ENCODE measurements around the gene RBM8A. TPM values are rescaled to one million over a fixed set of nuclear protein-coding genes. Genes with fewer than 3 reads are reported as not detected.

Gene RBM8A
- total RNA-seq = 82.0 TPM

DNA sequence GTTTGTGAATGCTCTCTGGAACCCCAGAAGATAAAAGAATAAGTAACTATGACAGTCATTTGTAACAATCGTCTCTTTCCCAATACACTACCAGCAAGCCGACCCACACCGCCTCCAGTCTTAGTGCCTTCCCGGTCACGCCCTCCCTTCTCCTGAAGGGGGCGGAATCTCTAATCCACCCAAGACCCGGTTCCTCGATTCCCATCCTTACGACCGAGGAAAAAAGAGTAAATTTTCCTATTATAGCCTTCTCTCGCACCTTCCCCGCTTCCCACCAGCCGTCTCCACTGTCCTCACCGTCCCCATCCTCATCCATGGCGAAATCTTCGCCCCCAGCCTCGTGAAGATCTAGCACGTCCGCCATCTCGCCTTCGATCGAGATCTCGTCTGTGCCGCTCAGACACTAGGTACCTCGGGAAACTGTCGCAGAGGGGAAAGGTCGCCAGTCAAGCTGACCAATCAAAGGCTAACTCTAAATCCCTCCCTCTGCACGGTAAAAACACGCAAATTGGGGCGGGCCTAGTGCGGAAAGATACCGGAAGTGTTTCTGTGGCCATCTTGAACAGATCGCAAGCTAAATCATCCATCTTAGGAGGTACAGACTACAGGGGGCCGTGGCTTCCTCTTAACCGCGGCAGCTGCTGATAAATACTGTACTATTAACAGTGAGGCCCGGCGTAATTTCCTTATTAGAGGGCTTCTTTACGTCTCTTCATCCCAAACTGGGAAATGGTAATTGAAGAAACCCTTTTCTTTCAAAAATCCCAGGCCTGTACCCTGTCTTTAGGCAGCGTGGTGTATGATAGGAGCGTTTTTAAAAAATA is at the start of gene RBM8A:
RBM8A (minus strand) TSS at position 422 of the 824 bp plus-strand sequence; CDS start at position 364, 58 bp downstream.
- peak; percentile 99 for DNase-seq

DNA sequence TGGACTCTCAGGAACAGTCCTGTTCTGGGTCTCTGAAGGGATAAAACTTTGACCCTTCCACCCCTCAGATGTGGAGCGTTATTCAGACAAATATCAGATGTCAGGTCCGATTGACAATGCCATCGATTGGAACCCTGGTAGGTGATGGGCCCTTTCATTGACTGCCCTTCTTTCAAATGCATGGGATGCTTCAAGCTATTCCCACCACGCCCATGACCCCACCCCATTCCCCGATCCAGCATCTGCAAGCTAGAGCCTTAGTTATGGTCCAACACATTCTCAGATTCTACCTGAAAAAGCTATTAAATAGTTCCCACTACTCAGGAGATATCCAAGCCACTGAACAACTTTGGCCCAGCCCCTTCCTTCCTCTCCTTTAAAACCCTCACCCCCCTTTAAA is 49.7 kb upstream of the RBM8A start:
- DNase-seq = no peak

DNA sequence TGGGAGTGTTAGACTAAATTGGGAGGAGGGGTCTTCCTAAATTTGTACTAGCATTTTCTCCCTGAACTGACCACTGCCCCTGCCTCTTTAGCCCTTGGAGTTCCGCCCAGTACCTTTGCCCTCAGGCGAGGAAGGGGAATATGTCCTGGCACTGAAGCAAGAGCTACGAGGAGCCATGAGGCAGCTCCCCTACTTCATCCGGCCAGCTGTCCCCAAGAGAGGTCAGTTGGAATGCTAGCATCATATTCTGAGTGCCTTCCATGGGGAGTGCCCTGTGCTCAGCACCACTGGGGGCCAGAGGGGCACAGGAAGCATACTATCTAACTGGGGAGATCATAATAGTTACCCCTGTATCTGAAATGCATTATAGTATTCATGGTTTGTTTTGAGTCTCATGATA is 47.9 kb upstream of the RBM8A start:
- no peak for DNase-seq

DNA sequence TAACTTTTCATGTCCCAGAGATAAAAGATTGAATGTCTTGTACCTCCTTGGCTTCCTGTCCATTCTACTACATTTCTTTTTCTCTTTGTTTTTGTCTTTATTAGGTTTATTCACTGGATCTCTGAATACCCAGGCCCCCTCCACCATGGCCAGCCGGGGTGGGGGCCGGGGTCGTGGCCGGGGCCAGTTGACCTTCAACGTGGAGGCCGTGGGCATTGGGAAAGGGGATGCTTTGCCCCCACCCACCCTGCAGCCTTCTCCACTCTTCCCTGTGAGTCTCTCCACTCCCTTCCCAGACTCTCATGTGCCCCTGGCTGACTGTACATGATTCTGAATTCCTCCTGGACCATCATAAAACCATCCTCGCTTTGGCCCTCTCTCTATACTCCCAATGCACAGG is 47.4 kb upstream of the RBM8A start:
- no peak for DNase-seq

DNA sequence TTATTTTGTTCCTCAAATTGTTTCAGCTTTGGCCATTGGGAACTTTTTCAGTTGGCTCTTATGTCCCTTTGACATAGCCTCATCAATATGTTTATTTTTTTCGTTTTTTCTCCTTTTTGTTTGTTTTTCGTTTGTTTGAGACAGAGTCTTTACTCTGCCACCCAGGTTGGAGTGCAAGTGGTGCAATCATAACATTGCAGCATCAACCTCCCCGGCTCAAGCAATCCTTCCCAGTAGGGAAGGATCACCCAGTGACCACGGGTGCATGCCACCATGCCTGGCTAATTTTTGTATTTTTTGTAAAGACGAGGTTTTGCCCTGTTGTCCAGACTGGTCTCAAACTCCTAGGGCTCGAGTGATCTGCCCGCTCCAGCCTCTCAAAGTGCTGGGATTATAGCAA is 45.3 kb upstream of the RBM8A start:
- no peak for DNase-seq

DNA sequence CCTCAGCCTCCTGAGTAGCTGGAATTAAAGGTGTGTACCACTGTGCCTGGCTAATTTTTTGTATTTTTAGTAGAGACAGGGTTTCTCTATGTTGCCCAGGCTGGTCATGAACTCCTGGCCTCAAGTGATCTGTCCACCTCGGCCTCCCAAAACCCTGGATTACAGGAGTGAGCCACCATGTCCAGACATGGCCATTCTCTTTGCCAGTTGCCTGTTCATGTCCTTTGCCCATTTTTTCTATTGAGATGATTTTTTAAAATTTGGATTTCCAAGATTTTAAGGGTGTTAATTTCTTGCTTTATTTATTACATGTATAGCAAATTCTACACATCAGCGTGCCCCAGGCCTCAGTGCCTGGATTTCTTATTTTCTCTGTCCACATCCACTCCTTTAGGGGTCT is 40.0 kb upstream of the RBM8A start:
- DNase-seq = no peak

DNA sequence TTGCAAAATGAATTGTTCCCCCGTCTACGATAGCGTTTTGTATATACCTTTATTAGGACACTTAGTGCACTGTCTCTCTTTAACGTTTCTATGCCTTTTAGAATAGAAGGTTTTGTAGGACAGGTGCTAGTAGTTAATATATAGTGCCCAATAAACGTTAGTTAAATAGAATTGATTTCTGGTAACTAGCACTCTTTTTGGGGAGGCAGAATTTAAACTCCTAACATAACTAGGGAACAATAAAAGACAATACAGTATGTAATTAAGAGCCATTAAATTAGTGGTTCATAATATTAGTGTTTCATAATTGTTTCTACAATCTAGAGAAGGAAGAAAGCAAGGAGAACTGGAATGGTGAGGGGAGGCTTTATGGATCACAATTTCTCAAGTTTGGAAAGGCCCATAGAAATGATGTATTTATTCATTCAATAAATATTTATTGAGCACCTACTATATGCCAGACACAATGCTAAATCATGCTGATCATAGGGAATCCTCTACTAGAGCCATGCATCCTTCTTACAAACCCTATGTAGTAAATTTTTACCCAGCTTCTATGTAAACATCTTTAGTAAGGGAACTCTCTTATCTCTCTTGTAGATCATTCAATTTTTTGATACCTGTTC is 37.9 kb upstream of the RBM8A start:
- DNase-seq = no peak

DNA sequence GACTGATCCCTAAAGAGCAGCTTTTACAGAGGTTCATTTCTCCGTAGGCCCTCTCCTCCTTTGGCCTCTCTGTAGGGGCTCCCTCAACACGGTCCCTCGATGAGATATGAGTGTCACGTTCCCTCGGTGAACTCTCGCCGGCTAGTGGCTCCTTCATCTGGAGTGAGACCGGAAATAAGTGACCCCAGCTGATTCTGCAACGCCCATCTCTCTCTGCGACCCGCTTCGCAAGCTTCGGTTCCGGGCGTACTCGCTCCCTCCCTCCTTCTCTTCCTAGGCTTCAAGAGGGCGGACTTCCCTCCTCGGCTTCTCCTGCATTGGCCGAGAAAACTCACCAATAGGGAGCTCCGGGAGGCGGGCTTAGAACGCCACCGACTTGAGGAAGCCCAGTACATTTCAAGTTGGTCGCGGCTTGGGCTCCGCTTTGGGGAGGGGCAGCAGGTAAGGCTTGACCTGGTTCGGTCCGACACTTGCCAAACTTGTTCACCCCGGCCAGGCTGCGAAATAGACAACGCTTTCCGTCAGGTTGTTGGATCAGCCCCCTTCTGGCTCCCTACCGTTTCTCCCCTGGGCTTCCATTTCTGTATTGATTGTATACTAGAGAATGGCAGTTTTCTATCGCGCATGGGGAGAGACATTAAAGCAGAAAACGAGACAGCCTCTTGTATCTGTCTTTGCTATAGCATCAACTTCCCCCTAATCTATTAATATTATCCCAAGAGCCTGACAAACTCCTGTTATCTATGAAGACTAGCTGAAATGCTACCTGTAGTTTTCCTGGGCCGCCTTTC is 37.2 kb upstream of the RBM8A start, which contains the start of the genes ANKRD34A and POLR3GL:
ANKRD34A (minus strand) TSS at position 248 of the 791 bp plus-strand sequence. CDS start 2,816 bp downstream, outside the sequence.
POLR3GL (plus strand) TSS at position 363 of the 791 bp plus-strand sequence. CDS start 10,176 bp downstream, outside the sequence.
- DNase-seq = peak; percentile 90

DNA sequence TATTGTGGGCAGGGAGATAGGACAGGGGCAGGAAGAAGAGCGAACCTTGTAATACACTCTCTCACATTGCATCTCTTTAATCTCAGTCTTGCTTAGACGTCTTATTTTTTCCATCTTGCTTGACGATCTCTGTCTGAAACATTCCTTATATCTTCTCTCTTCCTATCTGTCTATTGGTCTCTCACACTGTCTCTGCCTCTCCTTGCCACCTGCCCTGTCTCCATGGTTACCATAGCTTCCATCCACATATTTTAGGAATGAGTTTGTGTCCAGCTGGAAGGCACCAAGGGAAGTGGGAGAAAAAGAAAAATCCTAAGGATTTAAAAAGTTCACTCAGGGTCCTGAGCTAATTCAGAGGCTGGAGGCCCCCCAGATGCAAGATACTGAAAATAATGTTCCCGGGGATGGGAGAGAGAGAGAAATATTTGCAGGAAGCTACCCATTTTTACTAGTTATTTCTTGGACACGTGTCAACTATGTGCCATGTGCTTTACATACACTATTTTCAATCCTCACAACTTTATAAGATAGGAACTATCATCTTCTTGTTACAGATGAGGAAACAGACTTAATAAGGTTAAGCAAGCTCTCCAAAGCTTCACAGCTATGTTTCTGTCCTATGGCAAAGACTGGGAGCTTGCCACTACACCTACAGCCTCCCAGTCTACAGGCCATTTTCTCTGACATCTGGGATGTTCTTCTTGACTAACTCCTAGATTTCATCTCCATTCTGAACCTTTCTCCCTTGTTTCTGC is 36.2 kb upstream of the RBM8A start:
- DNase-seq = no peak

DNA sequence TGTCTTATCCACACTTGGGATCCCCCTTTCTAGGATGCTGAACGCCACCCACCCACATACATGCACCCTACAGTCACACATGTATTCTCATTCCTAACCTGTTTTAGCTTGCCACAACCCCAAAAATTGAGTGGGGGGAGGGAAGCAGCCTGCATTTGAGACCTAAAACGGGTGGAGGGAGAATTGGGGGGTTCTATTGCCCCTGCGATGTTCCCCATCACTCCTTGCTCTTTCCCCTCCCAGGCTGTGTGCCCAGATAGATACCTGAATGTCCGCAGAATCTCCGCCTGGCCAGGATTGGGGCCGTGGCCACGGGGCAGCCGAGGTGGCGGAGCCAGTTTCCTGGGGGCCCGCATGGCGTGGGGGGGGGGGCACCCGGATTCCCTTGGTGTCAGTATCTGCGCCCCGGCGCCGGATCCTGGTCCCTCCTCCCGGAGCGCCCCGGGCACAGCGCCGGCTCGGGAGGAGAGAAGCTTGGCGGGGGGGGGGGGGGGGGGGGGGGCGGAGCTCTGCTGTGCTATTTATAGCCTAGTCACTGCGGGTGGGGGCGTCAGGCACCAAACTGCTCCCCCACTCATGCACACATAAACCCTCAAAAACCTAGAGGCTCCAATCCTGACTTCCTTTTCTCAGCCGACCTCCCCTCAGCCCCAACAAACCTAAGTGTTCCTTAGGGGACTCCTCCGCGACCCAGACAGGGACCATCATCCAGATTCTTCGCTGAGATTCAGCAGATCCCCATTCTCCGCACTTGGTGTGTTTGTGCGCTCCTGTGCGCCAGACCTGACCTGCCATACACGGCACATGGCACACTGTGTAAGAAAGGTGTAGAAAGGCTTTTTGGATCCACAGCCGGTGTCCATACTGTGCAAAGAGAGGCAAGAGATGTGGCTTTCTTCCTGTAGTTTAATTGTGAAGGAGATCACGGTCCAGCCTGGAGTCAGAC is 35.1 kb upstream of the RBM8A start:
- no peak for DNase-seq

DNA sequence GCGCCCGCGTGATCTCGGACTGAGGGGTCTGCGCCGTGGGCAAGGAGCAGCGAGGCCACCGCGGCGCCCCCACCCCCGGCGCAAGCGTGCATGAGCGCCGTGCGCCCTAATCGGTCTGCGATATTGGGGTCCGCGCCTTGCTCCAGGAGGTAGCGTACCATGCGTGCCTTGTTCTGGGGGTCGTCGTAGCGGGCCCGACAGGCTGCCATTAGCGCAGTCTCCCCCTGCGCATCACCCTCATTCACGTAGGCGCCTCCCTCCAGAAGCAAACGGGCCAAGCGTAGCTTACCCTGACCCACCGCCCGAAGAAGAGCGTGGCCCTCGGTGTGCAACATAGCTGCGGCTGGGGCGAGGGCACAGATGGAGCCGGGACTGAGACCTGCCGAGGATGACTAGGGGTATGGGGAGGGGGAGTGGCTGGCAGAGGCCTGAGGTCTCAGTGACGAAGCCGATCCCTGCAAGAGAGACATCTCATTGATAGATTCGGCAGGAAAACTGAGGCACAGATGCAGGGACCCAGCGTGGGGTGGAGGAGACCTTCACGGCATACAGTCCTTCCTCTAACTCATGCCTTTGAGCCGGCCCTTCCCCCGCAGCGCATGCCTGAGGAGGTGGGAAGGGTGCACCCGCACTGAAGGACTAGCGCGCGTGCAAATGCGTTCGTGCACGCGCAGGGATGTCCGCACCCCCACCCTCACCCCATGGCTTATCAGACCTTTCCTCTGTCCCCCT is 34.3 kb upstream of the RBM8A start:
- DNase-seq = no peak

DNA sequence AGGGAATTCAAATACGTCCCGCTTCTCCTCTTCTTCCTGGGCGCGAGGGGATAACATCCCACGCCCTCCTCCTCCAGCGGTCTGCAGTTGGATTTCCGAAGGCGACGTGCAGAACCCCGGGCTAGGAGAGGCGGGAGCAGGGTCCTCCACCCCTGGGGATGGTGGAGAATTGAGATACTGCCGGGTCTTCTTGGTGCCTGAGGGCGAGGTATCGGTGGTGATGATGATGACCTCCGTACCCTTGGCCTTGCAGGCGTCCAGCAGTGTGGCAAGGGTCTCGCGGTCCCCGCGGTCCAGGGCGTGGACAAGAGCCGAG is 33.8 kb upstream of the RBM8A start:
- no peak for DNase-seq

DNA sequence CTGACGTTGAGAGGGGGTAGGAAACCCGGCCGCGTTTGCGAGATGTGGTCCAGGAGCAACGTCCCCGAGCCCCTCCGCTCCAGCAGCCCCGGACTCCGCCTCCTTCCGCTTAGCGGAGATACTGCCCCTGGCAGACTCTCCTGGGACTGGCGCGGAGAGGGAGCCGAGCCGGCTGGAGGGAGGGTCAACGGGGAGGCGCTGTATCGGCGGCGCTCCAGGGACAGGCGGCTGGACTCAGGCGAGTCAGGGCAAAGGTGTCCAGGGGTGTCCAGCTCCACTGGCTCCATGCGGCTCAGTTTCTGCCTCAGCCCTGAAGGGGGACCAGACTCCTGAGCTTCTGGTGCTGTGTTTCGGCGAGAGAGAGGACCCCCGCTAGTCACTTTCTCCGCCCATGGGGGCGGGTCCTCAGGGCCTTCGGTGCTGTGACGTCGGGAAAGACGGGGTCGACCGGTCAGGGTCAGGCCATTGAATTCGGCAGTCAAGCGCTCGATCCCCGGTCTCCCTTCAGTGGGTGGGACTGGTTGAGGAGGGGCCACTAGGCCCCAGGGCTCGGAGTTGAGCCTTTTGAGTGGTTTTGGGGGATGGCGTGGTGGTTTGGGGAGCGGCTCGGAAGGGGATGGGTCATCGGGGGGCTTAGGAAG is 33.3 kb upstream of the RBM8A start:
- peak; percentile 35 for DNase-seq

DNA sequence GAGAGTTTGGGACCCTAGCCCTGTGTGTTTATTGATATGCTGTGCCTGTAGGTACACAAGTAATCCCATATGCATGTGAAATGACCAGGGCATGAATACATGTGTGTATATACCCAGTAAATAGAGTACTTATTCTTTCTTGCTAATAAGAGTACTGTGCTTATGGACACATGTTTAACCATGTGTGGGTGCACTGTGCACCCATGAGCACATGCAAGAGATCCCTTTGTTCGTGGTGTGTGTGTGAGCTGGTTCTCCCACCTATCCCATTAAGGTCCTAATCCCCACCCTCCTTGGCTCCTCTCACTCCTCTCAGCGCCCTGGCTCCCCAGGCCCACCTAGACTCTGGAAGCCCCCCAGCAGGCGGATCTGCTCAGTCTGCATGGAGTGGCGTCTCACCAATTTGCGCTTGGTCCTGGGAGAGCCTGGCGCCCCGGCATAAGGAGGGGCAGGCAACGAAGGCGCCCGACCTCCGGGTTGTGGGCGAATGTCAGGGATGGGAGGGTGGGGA is 32.7 kb upstream of the RBM8A start:
- DNase-seq = no peak

DNA sequence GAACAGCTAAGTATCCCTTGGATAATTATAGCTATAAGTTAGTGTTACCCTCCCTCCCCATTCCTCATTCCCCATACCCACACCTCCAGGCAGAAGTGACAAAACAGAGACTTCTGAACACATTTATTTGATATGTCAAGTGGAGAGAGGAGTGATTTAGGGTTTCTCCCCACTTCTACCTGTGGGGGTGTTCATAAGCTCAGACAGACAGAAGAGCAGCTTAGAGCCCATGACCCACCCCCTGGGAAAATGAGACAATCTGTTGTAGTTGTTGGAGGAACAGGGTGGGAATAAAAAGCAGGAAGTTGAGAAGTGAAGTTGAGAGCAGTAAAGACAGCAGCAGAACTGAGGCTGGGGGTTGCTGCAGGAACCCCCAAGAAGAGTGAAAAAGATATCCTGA is 32.0 kb upstream of the RBM8A start:
- no peak for DNase-seq

DNA sequence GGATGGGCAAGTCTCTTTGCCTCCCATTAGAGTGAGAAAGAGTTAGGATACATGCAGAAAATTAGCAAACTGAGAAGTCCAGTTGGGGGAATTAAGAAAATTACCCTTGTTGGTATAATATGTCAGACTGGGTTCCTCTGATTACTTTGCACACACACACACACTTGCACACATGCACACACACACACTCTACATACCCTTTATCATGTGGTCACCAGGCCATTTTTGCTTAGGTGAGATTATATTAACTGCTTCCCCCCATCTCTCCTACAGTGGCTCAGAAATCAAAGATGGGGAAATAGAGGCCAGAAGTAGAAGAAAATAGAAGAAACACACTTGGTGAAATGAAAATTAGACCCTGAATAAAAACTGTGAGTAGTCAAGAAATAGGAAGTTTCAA is 31.4 kb upstream of the RBM8A start:
- DNase-seq = no peak

DNA sequence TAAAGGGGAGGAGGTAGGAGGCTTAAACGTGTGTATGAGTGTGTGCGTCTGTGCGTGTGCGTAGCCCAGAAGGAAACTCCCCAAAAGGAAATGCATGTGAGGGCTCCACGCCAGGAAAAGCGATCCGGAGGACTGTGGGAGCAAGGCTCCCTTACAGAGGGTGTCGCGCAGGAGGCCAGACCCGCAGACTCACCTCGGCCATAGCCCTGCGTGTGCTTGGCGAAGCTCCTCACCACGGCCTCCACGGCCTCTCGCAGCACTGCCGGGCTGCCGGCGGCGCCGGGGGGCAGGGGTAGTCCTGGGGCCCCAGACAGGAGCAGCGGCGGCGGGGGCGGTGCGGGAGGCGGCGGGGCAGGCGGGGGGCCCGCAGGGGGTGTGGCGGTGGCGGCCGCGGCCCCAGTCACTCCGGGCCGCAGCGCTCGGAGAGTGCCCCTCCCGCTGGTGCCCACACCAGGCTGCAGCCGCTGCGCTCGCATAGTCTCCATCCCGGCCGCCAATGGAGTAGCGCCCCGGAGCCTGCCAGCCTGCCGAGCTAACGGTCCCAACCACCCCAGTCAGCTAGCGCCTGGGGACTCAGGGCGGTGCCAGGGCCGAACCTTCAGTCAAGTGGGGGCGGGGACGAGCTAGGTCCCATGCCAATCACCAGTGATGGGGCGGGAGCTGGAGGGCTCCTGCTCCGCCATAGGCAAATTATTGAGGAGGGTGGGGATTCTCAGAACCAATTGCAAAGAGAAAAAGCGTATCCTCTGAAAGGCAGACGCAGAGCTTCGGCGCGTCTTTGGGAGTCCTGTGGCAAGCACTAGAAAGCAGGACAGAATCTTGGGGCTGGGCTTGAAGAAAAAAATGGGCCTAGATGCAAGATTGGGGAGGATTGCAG is 30.4 kb upstream of the RBM8A start, which contains the start of gene LIX1L:
LIX1L (minus strand) TSS at position 575 of the 877 bp plus-strand sequence; CDS start at position 485, 90 bp downstream.
- DNase-seq = peak; percentile 97

DNA sequence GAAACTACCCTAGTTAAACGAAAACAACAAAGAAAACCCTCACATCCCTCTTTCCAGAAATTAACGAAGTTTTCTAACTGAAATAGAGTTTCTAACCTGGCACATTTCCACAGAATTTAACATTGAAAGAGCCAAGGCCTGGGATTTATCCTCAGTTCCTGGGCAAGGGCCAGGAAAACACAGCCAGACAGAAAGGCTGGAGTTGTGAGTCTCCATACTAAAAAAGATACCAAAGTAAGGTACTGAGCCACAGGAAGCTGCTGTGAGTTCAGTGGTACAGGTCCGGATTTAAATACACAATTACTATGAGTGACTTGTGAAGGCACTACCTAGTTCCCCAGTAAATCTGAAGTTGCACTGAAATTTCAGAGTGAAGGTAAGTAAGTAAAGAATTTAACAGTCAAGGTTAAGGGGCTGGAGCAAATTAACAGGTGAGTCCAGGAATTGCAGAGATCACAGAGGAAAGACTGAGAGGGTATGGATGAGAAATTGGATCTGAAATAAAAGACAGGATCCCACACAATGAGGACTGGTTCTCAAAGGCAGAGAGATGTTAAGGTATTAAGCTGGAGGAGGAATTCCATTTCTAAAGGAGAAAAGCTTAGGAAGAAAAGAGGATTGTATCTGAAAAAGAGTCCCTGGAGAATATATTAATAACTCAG is 29.6 kb upstream of the RBM8A start:
- DNase-seq = peak; percentile 35
